ENCODE data around the gene PSME3IP1. TPM values are rescaled to one million over a fixed set of nuclear protein-coding genes. Genes with fewer than 3 reads are reported as not detected.

PSME3IP1 gene
- polyA plus RNA-seq, 1 of the 3 experiments (the other 2 are of a cell fraction), result 80.9 TPM

- ChIA-PET POLR2A (no interaction called here), CTCF (interaction anchor here (0.8 kb wide), 1 partner anchor 150 kb away, joined by 3 read pairs; no protein-coding TSS in a partner anchor)
- H3K4me2 ChIP-seq, result no peak overlapping the region
- no peak overlapping the region for H2AFZ ChIP-seq (ENCODE audit: low read depth)
- H3K36me3 ChIP-seq (replicated peaks in 1 of 2; ENCODE audit: control insufficient read depth in 1 of 2, insufficient read depth in 2 of 2, low read length in 1 of 2), result peaks cover 74 to 80% of the 10 kb centered on the region in 2 experiments
- H3K9ac ChIP-seq, result no peak overlapping the region
- H3K27ac ChIP-seq (ENCODE audit: low read depth in 2 of 2, low read length in 1 of 2), result no peak overlapping the region
- H3K27me3 ChIP-seq (ENCODE audit: insufficient read depth), result no peaks in the 10 kb centered on the region
- 96% methylated on average over 9 of the region's 9 CpGs for WGBS (ENCODE audit: low lambda C conversion rate)
- no peak for DNase-seq
- H4K20me1 ChIP-seq (ENCODE audit: insufficient read depth), result no peaks in the 10 kb centered on the region
- no peak overlapping the region for H3K4me3 ChIP-seq (ENCODE audit: low read depth in 2 of 2, low read length in 1 of 2)
- H3K79me2 ChIP-seq (ENCODE audit: insufficient read depth), result no peaks in the 10 kb centered on the region
- peaks cover 16% of the 10 kb centered on the region for H3F3A ChIP-seq (replicated peaks; ENCODE audit: insufficient read depth)
- TF ChIP-seq REST (IDR thresholded peaks at IDR 0.05; ENCODE audit: low read depth, low read length) (no peak), MEF2A (IDR thresholded peaks at IDR 0.05; ENCODE audit: borderline replicate concordance, low read depth) (no peak), POLR2AphosphoS5 (IDR thresholded peaks at IDR 0.05; ENCODE audit: low read depth, low read length) (no peak), PBX3 (IDR thresholded peaks at IDR 0.05) (no peak), SIN3A (IDR thresholded peaks at IDR 0.05; ENCODE audit: borderline replicate concordance, low read depth, low read length) (no peak), RFX5 (IDR thresholded peaks at IDR 0.05; ENCODE audit: low read length) (no peak), USF1 (IDR thresholded peaks at IDR 0.05; ENCODE audit: borderline replicate concordance, low read depth) (no peak), ELF1 (IDR thresholded peaks at IDR 0.05) (no peak)
- no peaks in the 10 kb centered on the region; a peak in 1 of 4 replicates for H3K4me1 ChIP-seq (ENCODE audit: control insufficient read depth in 1 of 2, insufficient read depth in 2 of 2, low read depth in 1 of 2, low read length in 1 of 2)
- H3K9me2 ChIP-seq, result no peaks in the 10 kb centered on the region
- no peaks in the 10 kb centered on the region for H3K9me3 ChIP-seq
Measured at GRCh38 chr16:57233944-57234706, 48.3 kb upstream of the PSME3IP1 start.

- H3K9ac ChIP-seq, result no peak overlapping the region
- no peaks in the 10 kb centered on the region for H4K20me1 ChIP-seq (ENCODE audit: insufficient read depth)
- no peaks in the 10 kb centered on the region for H3K79me2 ChIP-seq (ENCODE audit: insufficient read depth)
- H3K9me3 ChIP-seq, result no peaks in the 10 kb centered on the region
- no peak overlapping the region for H3K4me2 ChIP-seq
- H2AFZ ChIP-seq (ENCODE audit: low read depth), result no peak overlapping the region
- H3F3A ChIP-seq (replicated peaks; ENCODE audit: insufficient read depth), result peaks cover 8% of the 10 kb centered on the region
- H3K27me3 ChIP-seq (ENCODE audit: insufficient read depth), result no peaks in the 10 kb centered on the region
- H3K4me3 ChIP-seq (ENCODE audit: low read depth in 2 of 2, low read length in 1 of 2), result no peak overlapping the region
- peaks cover 63 to 81% of the 10 kb centered on the region in 2 experiments for H3K36me3 ChIP-seq (replicated peaks in 1 of 2; ENCODE audit: control insufficient read depth in 1 of 2, insufficient read depth in 2 of 2, low read length in 1 of 2)
- 90% methylated on average over 3 of the region's 3 CpGs for WGBS (ENCODE audit: low lambda C conversion rate)
- H3K9me2 ChIP-seq, result no peaks in the 10 kb centered on the region
- no peak overlapping the region for H3K27ac ChIP-seq (ENCODE audit: low read depth in 2 of 2, low read length in 1 of 2)
- DNase-seq, result no peak
- ChIA-PET CTCF (interaction anchor here (0.7 to 1.0 kb wide), 2 partner anchors 28 to 147 kb away, joined by 3 read pairs; no protein-coding TSS in a partner anchor), POLR2A (interaction anchor here (0.5 to 0.7 kb wide), 2 partner anchors 13 to 108 kb away, joined by 3 read pairs; partner anchors contain the start of gene ARL2BP)
- peaks cover 4 to 15% of the 10 kb centered on the region in 2 experiments; a peak in 3 of 4 replicates for H3K4me1 ChIP-seq (ENCODE audit: control insufficient read depth in 1 of 2, insufficient read depth in 2 of 2, low read depth in 1 of 2, low read length in 1 of 2)
- TF ChIP-seq EP300 (IDR thresholded peaks at IDR 0.05; ENCODE audit: borderline replicate concordance in 1 of 2, low read depth in 1 of 2, low read length in 1 of 2) (no peak), SMC3 (IDR thresholded peaks at IDR 0.05; ENCODE audit: low read depth, low read length) (no peak), YY1 (IDR thresholded peaks at IDR 0.05; ENCODE audit: low read depth) (no peak), CHD2 (IDR thresholded peaks at IDR 0.05; ENCODE audit: low read length, partially characterized antibody) (no peak), EZH2phosphoT487 (IDR thresholded peaks at IDR 0.05; ENCODE audit: borderline replicate concordance, low read depth) (no peak), RAD21 (IDR thresholded peaks at IDR 0.05; ENCODE audit: low read length) (no peak), POLR2AphosphoS5 (IDR thresholded peaks at IDR 0.05; ENCODE audit: low read depth, low read length) (no peak), ZBTB33 (IDR thresholded peaks at IDR 0.05; ENCODE audit: borderline replicate concordance, low read depth) (no peak), GATA2 (CRISPR knock-in tag; IDR thresholded peaks at IDR 0.05) (no peak), USF2 (IDR thresholded peaks at IDR 0.05; ENCODE audit: borderline replicate concordance, low read depth, low read length) (no peak)
Measured at GRCh38 chr16:57231821-57232350, 46.0 kb upstream of the PSME3IP1 start.
